ENCODE measurements around the gene MOGAT3. TPM values are rescaled to one million over a fixed set of nuclear protein-coding genes. Genes with fewer than 3 reads are reported as not detected.

The MOGAT3 gene
- total and polyA plus RNA-seq, 2 experiments from 2014 or later, result 0.44 TPM; not detected in 1

GRCh38 chr7:101245147-101245668, 44.4 kb upstream of the MOGAT3 start (continued):
- no peak for TF ChIP-seq ZNF462 (CRISPR knock-in tag; IDR thresholded peaks at IDR 0.05)
- peak; percentile 66 for TF ChIP-seq POLR2AphosphoS5 (IDR thresholded peaks at IDR 0.05; ENCODE audit: low read depth)
- no peak for TF ChIP-seq ZNF331 (CRISPR knock-in tag; IDR thresholded peaks at IDR 0.05; ENCODE audit: low read depth)

- peak within 1 kb of the TSS; percentile 97 for H3K27ac ChIP-seq (ENCODE audit: low read depth)
- Mint-ChIP-seq H3K36me3 (ENCODE audit: low read depth) (peaks cover 32% of the 10 kb centered on the region), H3K9me3 (no peaks in the 10 kb centered on the region), H3K27ac (peak within 1 kb of the TSS; percentile 97), H3K4me3 (peak within 1 kb of the TSS; percentile 99), H3K27me3 (ENCODE audit: insufficient read depth, low read depth, poor library complexity) (peaks cover 18% of the 10 kb centered on the region), H3K4me1 (peaks cover 20% of the 10 kb centered on the region)
- H3K4me2 ChIP-seq, result peak within 1 kb of the TSS; percentile 100
- peaks cover 14% of the 10 kb centered on the region for H3K4me1 ChIP-seq (ENCODE audit: insufficient read depth)
- peaks cover 34% of the 10 kb centered on the region for H3F3A ChIP-seq (replicated peaks; ENCODE audit: low read depth)
- H3K79me2 ChIP-seq (replicated peaks; ENCODE audit: insufficient read depth), result peaks cover 51% of the 10 kb centered on the region
- no peaks in the 10 kb centered on the region for H3K27me3 ChIP-seq (ENCODE audit: insufficient read depth)
- ATAC-seq (peak; percentile 94), DNase-seq (ENCODE audit: low spot score) (peak; percentile 98)
- peak within 1 kb of the TSS; percentile 100 for H3K4me3 ChIP-seq
- H4K20me1 ChIP-seq (replicated peaks; ENCODE audit: insufficient read depth), result peaks cover 6% of the 10 kb centered on the region; the same call in 1 of the 2 replicates
- H3K36me3 ChIP-seq (ENCODE audit: insufficient read depth), result no peaks in the 10 kb centered on the region
- H3K9me2 ChIP-seq (ENCODE audit: insufficient read depth), result no peaks in the 10 kb centered on the region
- peak within 1 kb of the TSS; percentile 98 for H2AFZ ChIP-seq
- TF ChIP-seq ZNF331 (CRISPR knock-in tag; IDR thresholded peaks at IDR 0.05; ENCODE audit: low read depth) (no peak), EZH2phosphoT487 (IDR thresholded peaks at IDR 0.05; ENCODE audit: unreplicated experiment) (no peak), CTCF (conservative IDR thresholded peaks at IDR 0.05; ENCODE audit: low read depth in 2 of 2) (peak in 1 of 2 experiments; percentile 80; a peak in 3 of 4 replicates), ZNF462 (CRISPR knock-in tag; IDR thresholded peaks at IDR 0.05) (no peak)
Measured at GRCh38 chr7:101244375-101245146, 43.7 kb upstream of the MOGAT3 start, which contains the start of gene FIS1. Gene FIS1 (minus strand): TSS chr7:101245081. CDS start chr7:101245004, 77 bp downstream.
